Measurements from ENCODE around the gene IER2.

The IER2 gene, protein sequence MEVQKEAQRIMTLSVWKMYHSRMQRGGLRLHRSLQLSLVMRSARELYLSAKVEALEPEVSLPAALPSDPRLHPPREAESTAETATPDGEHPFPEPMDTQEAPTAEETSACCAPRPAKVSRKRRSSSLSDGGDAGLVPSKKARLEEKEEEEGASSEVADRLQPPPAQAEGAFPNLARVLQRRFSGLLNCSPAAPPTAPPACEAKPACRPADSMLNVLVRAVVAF

DNA sequence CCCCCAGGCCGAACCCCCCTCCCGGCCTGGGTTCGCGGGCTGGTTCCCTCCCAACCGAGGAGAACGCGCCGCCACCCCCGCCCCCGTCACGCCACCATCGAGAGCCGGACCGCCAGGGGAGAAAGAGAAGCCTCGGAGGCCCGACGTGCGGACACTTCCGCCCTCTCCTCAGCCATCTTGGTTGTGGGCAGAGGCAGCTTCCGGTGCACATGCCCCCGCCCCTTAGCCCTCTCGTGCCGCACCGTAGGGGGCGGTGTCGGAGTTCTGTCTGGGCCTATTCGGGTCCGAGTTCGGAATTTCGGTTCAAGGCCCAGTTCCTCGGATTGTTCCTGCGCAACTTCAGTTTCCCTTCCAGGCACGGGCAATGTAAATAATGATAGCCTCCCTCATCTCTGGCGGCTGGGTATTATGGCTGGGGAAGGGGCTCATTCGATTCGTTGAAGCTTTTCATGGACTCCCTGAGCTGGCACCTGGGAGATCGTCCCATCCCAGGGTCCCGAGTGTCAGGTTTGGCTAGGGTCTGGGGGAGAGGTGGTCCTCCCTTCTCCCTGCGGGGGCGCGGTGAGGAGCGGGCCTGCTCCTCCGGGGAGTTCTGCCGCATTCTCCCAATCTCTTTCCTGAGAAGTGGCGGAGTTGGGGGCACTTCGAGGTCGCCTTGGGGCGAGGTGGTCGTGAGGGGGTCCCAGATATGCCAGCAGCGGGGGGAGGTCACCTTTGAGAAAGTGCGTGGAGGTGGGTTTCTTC, at the start of gene IER2, which contains the start of gene STX10:
TSS of gene IER2 (plus strand) at position 225 of the 744 bp plus-strand sequence. CDS start 2,776 bp downstream, outside the sequence.
TSS of gene STX10 (minus strand) at position 189 of the 744 bp plus-strand sequence. CDS start 202 bp downstream, outside the sequence.
- peak within 1 kb of the TSS; percentile 92 for H3K4me3 ChIP-seq (ENCODE audit: low read depth, low read length)
- no peak for TF ChIP-seq CTCF (IDR thresholded peaks at IDR 0.05; ENCODE audit: low read depth, low read length)
- peak; percentile 87 for TF ChIP-seq MYC (IDR thresholded peaks at IDR 0.05; ENCODE audit: low read depth, low read length)
- TF ChIP-seq, protein P1, sequence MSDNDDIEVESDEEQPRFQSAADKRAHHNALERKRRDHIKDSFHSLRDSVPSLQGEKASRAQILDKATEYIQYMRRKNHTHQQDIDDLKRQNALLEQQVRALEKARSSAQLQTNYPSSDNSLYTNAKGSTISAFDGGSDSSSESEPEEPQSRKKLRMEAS (IDR thresholded peaks at IDR 0.05; ENCODE audit: low read depth, low read length), result peak; percentile 88
- peak; percentile 38 for TF ChIP-seq POLR2A (IDR thresholded peaks at IDR 0.05; ENCODE audit: extremely low read depth, insufficient read length)
- DNase-seq (ENCODE audit: low read depth), result peak; percentile 94

DNA sequence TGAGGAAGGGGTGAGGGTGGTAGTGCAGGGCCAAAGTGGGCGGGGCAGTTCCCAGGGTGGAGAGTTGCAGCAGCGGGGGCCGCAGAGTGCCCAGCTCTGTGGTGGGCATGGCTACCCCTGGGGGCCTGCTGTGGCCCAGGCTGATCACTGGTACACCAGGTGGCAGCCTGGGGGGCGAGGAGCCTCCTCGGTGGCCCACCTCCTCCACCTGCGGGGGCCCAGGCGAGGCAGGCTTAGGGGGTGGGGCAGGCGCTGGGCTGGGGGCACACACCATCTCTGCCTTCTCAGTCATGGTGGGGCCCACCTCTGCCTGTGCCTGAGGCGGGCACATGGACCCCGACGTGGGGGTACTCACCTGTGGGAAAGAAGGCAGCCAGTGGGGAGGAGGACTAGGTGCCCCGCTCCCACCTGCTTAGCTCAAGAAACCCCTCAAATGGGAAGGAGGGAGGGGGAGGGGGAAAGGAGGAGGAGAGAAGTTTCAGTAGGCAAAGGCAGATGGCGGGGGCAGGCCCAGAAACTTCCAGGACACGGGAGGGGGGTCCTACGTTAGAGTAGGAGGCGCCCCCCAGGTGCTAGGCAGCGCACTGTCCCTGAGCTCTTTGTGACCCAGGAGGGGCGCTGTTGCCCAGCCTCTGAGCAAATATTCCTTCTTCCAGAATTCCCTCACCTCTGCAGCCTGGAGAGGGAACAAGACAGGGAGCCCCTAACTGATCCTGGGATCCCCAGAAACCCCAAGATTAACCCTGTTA, 49.2 kb upstream of the IER2 start:
- TF ChIP-seq POLR2A (IDR thresholded peaks at IDR 0.05; ENCODE audit: extremely low read depth, insufficient read length), result no peak
- TF ChIP-seq CTCF (IDR thresholded peaks at IDR 0.05; ENCODE audit: low read depth, low read length), result peak; percentile 47
- TF ChIP-seq, protein P1 (IDR thresholded peaks at IDR 0.05; ENCODE audit: low read depth, low read length), result no peak
- 0 out of 2 replicates have a peak, but pooled peaks have one; percentile 14 for TF ChIP-seq MYC (IDR thresholded peaks at IDR 0.05; ENCODE audit: low read depth, low read length)
- peak; percentile 59 for DNase-seq (ENCODE audit: low read depth)
- peak overlapping the region; percentile 98 for H3K4me3 ChIP-seq (ENCODE audit: low read depth, low read length)

DNA sequence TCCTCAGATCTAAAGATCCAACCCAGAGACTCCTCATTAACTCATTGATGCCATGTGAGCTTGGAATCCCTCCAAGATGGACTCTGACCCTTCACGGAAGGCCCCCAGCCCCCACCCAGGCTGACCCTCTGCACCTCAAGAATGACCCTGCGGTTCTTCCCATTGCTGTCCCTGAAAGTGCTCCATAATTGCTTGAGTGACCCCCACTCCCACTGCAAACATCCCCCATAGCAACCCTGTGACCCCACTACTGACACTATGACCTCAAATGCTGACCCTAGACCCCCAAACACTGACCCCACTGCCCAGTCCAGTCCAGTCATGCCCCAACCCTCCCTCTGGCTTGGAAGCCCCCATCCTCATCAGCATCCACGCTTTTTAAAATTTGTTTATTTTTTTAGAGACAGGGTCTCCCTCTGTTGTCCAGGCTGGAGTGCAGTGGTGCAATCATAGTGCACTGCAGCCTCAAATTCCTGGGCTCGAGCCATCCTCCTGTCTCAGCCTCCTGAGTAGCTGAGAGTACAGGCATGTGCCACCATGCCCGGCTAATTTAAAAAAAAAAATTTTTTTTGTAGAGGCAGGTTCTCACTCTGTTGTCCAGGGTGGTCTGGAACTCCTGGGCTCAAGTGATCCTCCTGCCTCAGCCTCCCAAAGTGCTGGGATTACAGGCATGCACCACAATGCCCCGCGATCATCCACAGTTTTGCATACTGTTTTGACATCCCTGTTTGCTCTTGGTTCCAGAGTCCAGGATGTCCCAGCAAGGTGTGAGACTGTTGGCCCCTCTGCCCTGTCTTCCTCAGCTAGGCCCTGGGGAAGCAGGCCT, 48.4 kb upstream of the IER2 start:
- no peak for DNase-seq (ENCODE audit: low read depth)
- H3K4me3 ChIP-seq (ENCODE audit: low read depth, low read length), result peak overlapping the region; percentile 98
- TF ChIP-seq POLR2A (IDR thresholded peaks at IDR 0.05; ENCODE audit: extremely low read depth, insufficient read length) (no peak), CTCF (IDR thresholded peaks at IDR 0.05; ENCODE audit: low read depth, low read length) (no peak)

DNA sequence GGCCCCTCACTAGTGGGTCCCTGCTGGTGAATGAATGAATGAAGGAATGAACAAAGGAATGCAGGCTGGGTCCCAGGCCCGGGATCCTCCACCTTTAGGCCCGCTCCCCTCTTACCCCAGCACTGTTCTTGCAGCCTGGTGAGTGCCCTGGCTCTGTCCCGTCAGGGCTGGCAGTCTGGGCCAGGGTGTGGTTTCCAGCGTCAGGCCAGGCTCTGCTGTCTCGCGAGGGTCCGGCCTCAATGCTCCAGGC, 47.9 kb upstream of the IER2 start:
- no peak for TF ChIP-seq MYC (IDR thresholded peaks at IDR 0.05; ENCODE audit: low read depth, low read length)
- TF ChIP-seq CTCF (IDR thresholded peaks at IDR 0.05; ENCODE audit: low read depth, low read length), result no peak
- TF ChIP-seq, protein P1 (IDR thresholded peaks at IDR 0.05; ENCODE audit: low read depth, low read length), result no peak
- no peak for TF ChIP-seq POLR2A (IDR thresholded peaks at IDR 0.05; ENCODE audit: extremely low read depth, insufficient read length)
- H3K4me3 ChIP-seq (ENCODE audit: low read depth, low read length), result peak overlapping the region; percentile 98
- no peak for DNase-seq (ENCODE audit: low read depth)

Data from NB4 (cell line).